Measurements from ENCODE around the gene PIGQ.

Gene PIGQ

DNA sequence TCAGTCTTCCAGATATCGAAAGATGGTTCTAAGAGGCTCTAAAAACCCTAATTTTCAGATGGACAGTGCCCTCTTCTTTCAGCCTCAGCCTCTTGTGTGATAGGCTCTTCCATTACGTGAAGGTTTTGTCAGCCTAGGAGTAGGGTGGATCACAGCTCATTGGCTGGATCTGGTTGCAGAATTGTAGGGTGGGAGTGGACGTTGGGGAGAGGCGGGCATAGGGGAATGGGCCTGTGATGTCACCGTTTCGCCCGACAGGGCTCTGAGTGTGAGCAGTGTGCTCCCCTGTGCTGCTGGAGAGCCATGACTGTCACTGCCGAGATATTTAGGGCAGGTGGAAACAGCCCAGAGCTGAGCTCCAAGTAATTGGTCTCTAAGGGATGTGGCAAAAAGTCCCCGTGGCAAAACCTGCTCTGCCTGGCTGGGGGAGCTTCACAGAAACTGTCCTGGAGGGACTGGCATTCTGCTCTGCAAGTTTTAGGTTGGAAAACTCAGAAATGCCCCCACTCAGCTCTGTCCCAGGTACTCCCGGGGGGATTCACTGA is 54.8 kb downstream of the PIGQ start:
- Histone ChIP-seq H3K27me3 (ENCODE audit: control insufficient read depth, insufficient read depth, low read length) (no peaks in the 10 kb centered on the region), H3K9ac (no peak overlapping the region), H3K4me3 (ENCODE audit: low read depth, low read length) (no peak overlapping the region), H3K79me2 (no peaks in the 10 kb centered on the region), H3K36me3 (ENCODE audit: control insufficient read depth, insufficient read depth, low read length) (no peaks in the 10 kb centered on the region), H3K4me1 (peaks cover 7% of the 10 kb centered on the region), H2AFZ (no peak overlapping the region), H3K9me3 (ENCODE audit: control insufficient read depth, low read length) (no peaks in the 10 kb centered on the region), H3K27ac (no peak overlapping the region), H3K4me2 (ENCODE audit: low read length) (no peak overlapping the region)
- TF ChIP-seq, protein P1, sequence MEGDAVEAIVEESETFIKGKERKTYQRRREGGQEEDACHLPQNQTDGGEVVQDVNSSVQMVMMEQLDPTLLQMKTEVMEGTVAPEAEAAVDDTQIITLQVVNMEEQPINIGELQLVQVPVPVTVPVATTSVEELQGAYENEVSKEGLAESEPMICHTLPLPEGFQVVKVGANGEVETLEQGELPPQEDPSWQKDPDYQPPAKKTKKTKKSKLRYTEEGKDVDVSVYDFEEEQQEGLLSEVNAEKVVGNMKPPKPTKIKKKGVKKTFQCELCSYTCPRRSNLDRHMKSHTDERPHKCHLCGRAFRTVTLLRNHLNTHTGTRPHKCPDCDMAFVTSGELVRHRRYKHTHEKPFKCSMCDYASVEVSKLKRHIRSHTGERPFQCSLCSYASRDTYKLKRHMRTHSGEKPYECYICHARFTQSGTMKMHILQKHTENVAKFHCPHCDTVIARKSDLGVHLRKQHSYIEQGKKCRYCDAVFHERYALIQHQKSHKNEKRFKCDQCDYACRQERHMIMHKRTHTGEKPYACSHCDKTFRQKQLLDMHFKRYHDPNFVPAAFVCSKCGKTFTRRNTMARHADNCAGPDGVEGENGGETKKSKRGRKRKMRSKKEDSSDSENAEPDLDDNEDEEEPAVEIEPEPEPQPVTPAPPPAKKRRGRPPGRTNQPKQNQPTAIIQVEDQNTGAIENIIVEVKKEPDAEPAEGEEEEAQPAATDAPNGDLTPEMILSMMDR (IDR thresholded peaks at IDR 0.05) = no peak

DNA sequence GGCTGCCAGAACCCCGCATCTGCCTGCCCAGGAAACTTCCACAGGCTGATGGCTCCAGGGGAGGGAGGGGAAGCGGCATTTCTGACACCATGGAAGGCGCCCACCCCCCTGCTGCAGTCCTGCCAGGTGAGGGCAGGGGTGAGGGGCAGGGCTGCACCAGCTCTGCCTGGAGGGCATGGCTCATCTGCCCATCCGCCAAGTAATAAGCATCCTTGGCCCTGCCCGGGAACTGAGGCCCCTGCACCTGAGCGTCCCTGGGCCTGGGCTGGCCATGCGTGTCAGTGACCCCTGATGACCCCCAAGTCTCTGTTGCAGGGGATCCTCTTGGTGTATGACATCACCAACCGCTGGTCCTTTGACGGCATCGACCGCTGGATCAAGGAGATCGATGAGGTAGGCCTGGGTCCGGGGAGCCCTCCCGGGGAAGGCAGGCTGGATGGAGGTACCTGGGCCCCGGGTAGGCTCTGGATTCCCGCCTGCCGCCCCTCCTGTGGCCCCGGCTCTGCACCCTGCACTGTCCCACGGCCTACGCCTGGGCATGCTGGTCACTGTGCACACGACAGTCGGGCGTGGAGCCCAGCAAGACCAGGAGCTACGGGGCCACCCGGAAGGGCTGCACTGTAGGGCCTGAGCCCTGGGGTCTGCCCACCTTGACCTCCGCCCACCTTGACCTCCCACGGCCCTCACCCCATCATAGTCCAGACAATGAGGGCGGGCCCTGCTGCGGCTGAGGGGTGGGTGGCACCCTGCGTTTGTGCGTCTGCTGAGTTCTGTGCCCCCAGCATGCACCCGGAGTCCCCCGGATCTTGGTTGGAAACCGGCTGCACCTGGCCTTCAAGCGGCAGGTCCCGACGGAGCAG is 55.6 kb downstream of the PIGQ start:
- H3K27ac ChIP-seq = no peak overlapping the region
- no peak overlapping the region for H2AFZ ChIP-seq
- H3K36me3 ChIP-seq (ENCODE audit: control insufficient read depth, insufficient read depth, low read length) = no peaks in the 10 kb centered on the region
- H3K4me1 ChIP-seq = peaks cover 7% of the 10 kb centered on the region
- no peaks in the 10 kb centered on the region for H3K9me3 ChIP-seq (ENCODE audit: control insufficient read depth, low read length)
- H3K79me2 ChIP-seq = no peaks in the 10 kb centered on the region
- TF ChIP-seq, protein P1 (IDR thresholded peaks at IDR 0.05) = no peak
- H3K27me3 ChIP-seq (ENCODE audit: control insufficient read depth, insufficient read depth, low read length) = no peaks in the 10 kb centered on the region
- no peak overlapping the region for H3K4me3 ChIP-seq (ENCODE audit: low read depth, low read length)
- no peak overlapping the region for H3K4me2 ChIP-seq (ENCODE audit: low read length)
- no peak overlapping the region for H3K9ac ChIP-seq

DNA sequence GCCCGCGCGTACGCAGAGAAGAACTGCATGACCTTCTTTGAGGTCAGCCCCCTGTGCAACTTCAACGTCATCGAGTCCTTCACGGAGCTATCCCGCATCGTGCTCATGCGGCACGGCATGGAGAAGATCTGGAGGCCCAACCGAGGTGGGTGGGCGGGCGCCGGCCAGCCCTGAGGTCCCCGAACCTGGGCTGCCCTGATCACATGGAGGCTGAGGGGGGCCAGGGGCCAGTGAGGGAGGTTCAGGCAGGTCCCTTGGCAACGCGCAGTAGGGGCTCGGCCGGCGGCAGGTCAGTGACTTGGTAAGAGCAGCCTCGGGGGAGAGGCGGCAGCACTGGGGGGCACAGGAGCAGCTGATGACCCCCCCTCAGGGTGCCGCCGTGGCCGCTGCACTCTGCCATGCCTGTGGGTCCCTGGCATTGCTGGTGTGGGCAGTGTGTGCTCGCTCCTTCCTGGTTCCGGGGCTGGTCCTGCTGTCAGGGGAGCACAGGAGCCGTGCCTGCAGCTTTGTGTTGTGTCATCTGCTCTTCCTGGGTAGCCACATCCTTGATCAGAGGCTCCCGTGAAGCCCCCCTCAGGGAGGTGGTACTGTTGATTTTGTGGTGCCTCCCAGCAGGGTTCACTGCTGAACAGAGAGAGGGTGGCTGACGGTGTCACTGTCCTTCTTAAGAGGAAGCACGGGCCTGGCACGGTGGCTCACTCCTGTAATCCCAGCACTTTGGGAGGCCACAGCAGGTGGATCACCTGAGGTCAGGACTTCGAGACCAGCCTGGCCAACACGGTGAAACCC is 56.4 kb downstream of the PIGQ start:
- no peaks in the 10 kb centered on the region for H3K79me2 ChIP-seq
- no peaks in the 10 kb centered on the region for H3K36me3 ChIP-seq (ENCODE audit: control insufficient read depth, insufficient read depth, low read length)
- no peak overlapping the region for H2AFZ ChIP-seq
- H3K27ac ChIP-seq = no peak overlapping the region
- H3K4me1 ChIP-seq = peaks cover 7% of the 10 kb centered on the region
- no peak overlapping the region for H3K4me2 ChIP-seq (ENCODE audit: low read length)
- H3K4me3 ChIP-seq (ENCODE audit: low read depth, low read length) = no peak overlapping the region
- no peak overlapping the region for H3K9ac ChIP-seq
- H3K27me3 ChIP-seq (ENCODE audit: control insufficient read depth, insufficient read depth, low read length) = no peaks in the 10 kb centered on the region
- TF ChIP-seq, protein P1 (IDR thresholded peaks at IDR 0.05) = no peak
- H3K9me3 ChIP-seq (ENCODE audit: control insufficient read depth, low read length) = no peaks in the 10 kb centered on the region

DNA sequence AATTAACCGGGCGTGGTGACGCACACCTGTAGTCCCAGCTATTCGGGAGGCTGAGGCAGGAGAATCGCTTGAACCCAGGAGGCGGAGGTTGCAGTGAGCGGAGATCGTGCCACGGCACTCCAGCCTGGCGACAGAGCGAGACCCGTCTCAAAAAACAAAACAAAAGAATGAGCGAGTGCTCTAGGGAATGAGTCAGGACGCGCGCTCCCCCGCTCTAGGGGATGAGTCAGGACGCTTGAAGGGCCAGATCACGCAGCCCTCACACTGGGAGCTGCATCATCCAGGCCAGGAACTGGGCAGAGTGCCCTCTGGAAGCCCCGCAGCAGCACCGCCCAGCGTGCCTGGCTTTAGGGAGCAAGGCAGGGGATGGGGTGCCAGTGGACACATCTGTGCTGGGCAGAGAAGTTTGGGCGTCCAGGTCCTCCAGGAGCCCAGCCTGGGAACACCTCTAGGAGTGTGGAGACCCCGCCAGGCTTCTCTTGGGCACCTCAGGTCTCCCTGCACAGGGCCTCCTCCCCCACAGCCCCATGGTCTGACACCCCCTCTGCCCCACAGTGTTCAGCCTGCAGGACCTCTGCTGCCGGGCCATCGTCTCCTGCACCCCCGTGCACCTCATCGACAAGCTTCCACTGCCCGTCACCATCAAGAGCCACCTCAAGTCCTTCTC is 57.2 kb downstream of the PIGQ start:
- TF ChIP-seq, protein P1 (IDR thresholded peaks at IDR 0.05) = no peak
- no peak overlapping the region for H3K4me2 ChIP-seq (ENCODE audit: low read length)
- H3K27me3 ChIP-seq (ENCODE audit: control insufficient read depth, insufficient read depth, low read length) = no peaks in the 10 kb centered on the region
- H3K27ac ChIP-seq = no peak overlapping the region
- no peaks in the 10 kb centered on the region for H3K36me3 ChIP-seq (ENCODE audit: control insufficient read depth, insufficient read depth, low read length)
- H3K4me3 ChIP-seq (ENCODE audit: low read depth, low read length) = no peak overlapping the region
- H2AFZ ChIP-seq = no peak overlapping the region
- no peaks in the 10 kb centered on the region for H3K9me3 ChIP-seq (ENCODE audit: control insufficient read depth, low read length)
- H3K79me2 ChIP-seq = no peaks in the 10 kb centered on the region
- H3K9ac ChIP-seq = no peak overlapping the region
- peaks cover 2% of the 10 kb centered on the region for H3K4me1 ChIP-seq

Measured in parathyroid adenoma (tissue), 2 donors.